Panc1 (cell line): ENCODE measurements around the gene RPL36A.

Experiments used
- CTCF ChIP-seq: fragments of 450-650 bp; IDR thresholded peaks from 2 replicates; pipeline ENCODE4 v1.5.1; 2017; ENCODE audit warnings: mild to moderate bottlenecking
- POLR2AphosphoS5 ChIP-seq: IDR thresholded peaks from 2 replicates; pipeline ENCODE4 v1.6.1; 2012; ENCODE audit warnings: mild to moderate bottlenecking, low read depth, low read length, moderate library complexity
- REST ChIP-seq, 2 experiments: IDR thresholded peaks; 2 replicates each; pipeline ENCODE4 v1.6.1; 2011 to 2012; ENCODE audit warnings: low read depth in 2 of 2, control low read depth in 1 of 2, low read length in 1 of 2, mild to moderate bottlenecking in 1 of 2, moderate library complexity in 1 of 2; ENCODE audit not compliant: insufficient read depth in 1 of 2

GRCh38 chrX:101395789-101396188 is 5.0 kb downstream of the RPL36A start:
- TF ChIP-seq POLR2AphosphoS5 (no peak), CTCF (no peak), REST (IDR thresholded peaks at IDR 0.05; ENCODE audit: insufficient read depth in 1 of 2, low read depth in 2 of 2, low read length in 1 of 2) (no peak)
